Measurements from ENCODE around the gene SLC35B3. TPM values are rescaled to one million over a fixed set of nuclear protein-coding genes. Genes with fewer than 3 reads are reported as not detected.

Gene SLC35B3
- 10 to 100 TPM in 3 of 5 experiments, 1 to 10 TPM in 2; 5.5 to 18.5 (median 11.1) TPM for total RNA-seq
- 10 to 100 TPM; 11.7 to 12.4 TPM for polyA plus RNA-seq
- total RNA-seq, result 10.5 reads per million, percentile 37 among the genes with 10 or more reads in this experiment

GRCh38 chr6:8435093-8435844, at the start of gene SLC35B3:
Gene SLC35B3 (minus strand): TSS chr6:8435545.
- Mint-ChIP-seq H3K4me1 (peaks cover 17 to 57% (median 48%) of the 10 kb centered on the region in 7 donors), H3K36me3 (peaks cover 0 to 23% (median 6%) of the 10 kb centered on the region in 5 donors), H3K27me3 (peaks cover 0 to 3% (median 0%) of the 10 kb centered on the region in 5 donors), H3K27ac (peak within 1 kb of the TSS; percentile 93 to 99 (median 98)), H3K9me3 (peaks cover 0 to 5% (median 0%) of the 10 kb centered on the region in 11 donors), H3K4me3 (peak within 1 kb of the TSS; percentile 92 to 97 (median 96))
- CTCF ChIA-PET, result interaction anchor here (1.0 kb wide), 1 partner anchor 18 kb away, joined by 3 read pairs; no protein-coding TSS in a partner anchor
- Histone ChIP-seq H3K4me3 (ENCODE audit: low read length) (peak within 1 kb of the TSS; percentile 99), H3K4me1 (ENCODE audit: control insufficient read depth in 2 of 2, insufficient read depth in 2 of 2, low read length in 2 of 2) (peaks cover 13 to 24% of the 10 kb centered on the region in 2 donors), H3K27ac (ENCODE audit: low read depth, low read length) (peak within 1 kb of the TSS; percentile 96), H3K36me3 (ENCODE audit: control insufficient read depth in 2 of 3, insufficient read depth in 3 of 3, low read length in 3 of 3) (peaks cover 0 to 4% (median 0%) of the 10 kb centered on the region in 3 experiments), H3K9me3 (ENCODE audit: control insufficient read depth in 2 of 3, low read length in 3 of 3) (no peaks in the 10 kb centered on the region), H3K27me3 (ENCODE audit: control insufficient read depth in 2 of 2, insufficient read depth in 2 of 2, low read length in 2 of 2) (no peaks in the 10 kb centered on the region)
- POLR2A ChIA-PET, result interaction anchor here (0.6 to 1.1 kb wide), 2 partner anchors 15 to 16 kb away, joined by 3 to 4 read pairs; no protein-coding TSS in a partner anchor
- intact Hi-C loops (cut with micrococcal nuclease), result loop anchor here (1.0 to 10.0 kb wide), 12 partner anchors 42 to 1977 kb away; partner anchors contain the start of genes BLOC1S5 (in 2 of the 2), BMP6 (in 2 of the 2), CAGE1 (in 2 of the 2) and EEF1E1 (in 2 of the 2)
- peak; percentile 95 to 100 (median 98) for DNase-seq
- ATAC-seq, result peak; percentile 95

- no peak for ATAC-seq
- peaks cover 0 to 19% (median 3%) of the 10 kb centered on the region in 11 donors for H3K9me3 Mint-ChIP-seq
Observed at GRCh38 chr6:8483650-8484049, 48.3 kb upstream of the SLC35B3 start.

GRCh38 chr6:8481727-8482126, 46.4 kb upstream of the SLC35B3 start:
- CTCF ChIA-PET, result no interaction called here
- no peak for ATAC-seq

More at GRCh38 chr6:8483650-8484049, 48.3 kb upstream of the SLC35B3 start:
- H3K4me1 ChIP-seq (ENCODE audit: control insufficient read depth in 2 of 2, insufficient read depth in 2 of 2, low read length in 2 of 2), result no peaks in the 10 kb centered on the region
- no peaks in the 10 kb centered on the region for H3K27me3 ChIP-seq (ENCODE audit: control insufficient read depth in 2 of 2, insufficient read depth in 2 of 2, low read length in 2 of 2)
- no peaks in the 10 kb centered on the region for H3K9me3 ChIP-seq (ENCODE audit: control insufficient read depth in 2 of 3, low read length in 3 of 3)
- no peaks in the 10 kb centered on the region for H3K36me3 ChIP-seq (ENCODE audit: control insufficient read depth in 2 of 3, insufficient read depth in 3 of 3, low read length in 3 of 3)
- Mint-ChIP-seq H3K36me3 (peaks cover 0 to 13% (median 0%) of the 10 kb centered on the region in 5 donors), H3K4me1 (no peaks in the 10 kb centered on the region), H3K4me3 (no peak overlapping the region), H3K27me3 (peaks cover 0 to 15% (median 5%) of the 10 kb centered on the region in 5 donors), H3K27ac (no peak overlapping the region)
- ChIA-PET POLR2A (no interaction called here), CTCF (no interaction called here)
- intact Hi-C loops (cut with micrococcal nuclease), result no loop called here
- H3K27ac ChIP-seq (ENCODE audit: low read depth, low read length), result no peak overlapping the region
- no peak overlapping the region for H3K4me3 ChIP-seq (ENCODE audit: low read length)
- DNase-seq, result no peak

GRCh38 chr6:8478418-8478817, 43.1 kb upstream of the SLC35B3 start:
- Mint-ChIP-seq H3K36me3 (peaks cover 0 to 15% (median 0%) of the 10 kb centered on the region in 5 donors), H3K27me3 (peaks cover 0 to 8% (median 4%) of the 10 kb centered on the region in 5 donors), H3K4me3 (no peak overlapping the region), H3K4me1 (no peaks in the 10 kb centered on the region), H3K9me3 (peaks cover 0 to 29% (median 8%) of the 10 kb centered on the region in 11 donors), H3K27ac (no peak overlapping the region)
- Histone ChIP-seq H3K9me3 (ENCODE audit: control insufficient read depth in 2 of 3, low read length in 3 of 3) (no peaks in the 10 kb centered on the region), H3K4me1 (ENCODE audit: control insufficient read depth in 2 of 2, insufficient read depth in 2 of 2, low read length in 2 of 2) (no peaks in the 10 kb centered on the region), H3K4me3 (ENCODE audit: low read length) (no peak overlapping the region), H3K27ac (ENCODE audit: low read depth, low read length) (no peak overlapping the region), H3K27me3 (ENCODE audit: control insufficient read depth in 2 of 2, insufficient read depth in 2 of 2, low read length in 2 of 2) (no peaks in the 10 kb centered on the region), H3K36me3 (ENCODE audit: control insufficient read depth in 2 of 3, insufficient read depth in 3 of 3, low read length in 3 of 3) (no peaks in the 10 kb centered on the region)
- POLR2A ChIA-PET, result no interaction called here
- no peak for ATAC-seq
- intact Hi-C loops (cut with micrococcal nuclease), result no loop called here
- CTCF ChIA-PET, result no interaction called here
- DNase-seq, result no peak

More at GRCh38 chr6:8481727-8482126, 46.4 kb upstream of the SLC35B3 start:
- Mint-ChIP-seq H3K36me3 (peaks cover 0 to 13% (median 0%) of the 10 kb centered on the region in 5 donors), H3K4me3 (no peak overlapping the region), H3K27ac (no peak overlapping the region), H3K4me1 (no peaks in the 10 kb centered on the region), H3K27me3 (peaks cover 0 to 15% (median 5%) of the 10 kb centered on the region in 5 donors), H3K9me3 (peaks cover 0 to 28% (median 6%) of the 10 kb centered on the region in 11 donors)
- Histone ChIP-seq H3K27ac (ENCODE audit: low read depth, low read length) (no peak overlapping the region), H3K36me3 (ENCODE audit: control insufficient read depth in 2 of 3, insufficient read depth in 3 of 3, low read length in 3 of 3) (no peaks in the 10 kb centered on the region), H3K27me3 (ENCODE audit: control insufficient read depth in 2 of 2, insufficient read depth in 2 of 2, low read length in 2 of 2) (no peaks in the 10 kb centered on the region), H3K9me3 (ENCODE audit: control insufficient read depth in 2 of 3, low read length in 3 of 3) (no peaks in the 10 kb centered on the region), H3K4me1 (ENCODE audit: control insufficient read depth in 2 of 2, insufficient read depth in 2 of 2, low read length in 2 of 2) (no peaks in the 10 kb centered on the region), H3K4me3 (ENCODE audit: low read length) (no peak overlapping the region)
- DNase-seq, result no peak
- intact Hi-C loops (cut with micrococcal nuclease), result no loop called here
- POLR2A ChIA-PET, result no interaction called here

- H3K27ac ChIP-seq (ENCODE audit: low read depth, low read length), result no peak overlapping the region
- no peaks in the 10 kb centered on the region for H3K36me3 ChIP-seq (ENCODE audit: control insufficient read depth in 2 of 3, insufficient read depth in 3 of 3, low read length in 3 of 3)
- intact Hi-C loops (cut with micrococcal nuclease), result no loop called here
- Mint-ChIP-seq H3K27me3 (peaks cover 0 to 8% (median 0%) of the 10 kb centered on the region in 5 donors), H3K4me3 (no peak overlapping the region), H3K9me3 (peaks cover 0 to 28% (median 8%) of the 10 kb centered on the region in 11 donors), H3K27ac (no peak overlapping the region), H3K36me3 (peaks cover 0 to 16% (median 0%) of the 10 kb centered on the region in 5 donors), H3K4me1 (no peaks in the 10 kb centered on the region)
- H3K4me3 ChIP-seq (ENCODE audit: low read length), result no peak overlapping the region
- ATAC-seq, result no peak
- ChIA-PET CTCF (no interaction called here), POLR2A (no interaction called here)
- H3K9me3 ChIP-seq (ENCODE audit: control insufficient read depth in 2 of 3, low read length in 3 of 3), result no peaks in the 10 kb centered on the region
- H3K27me3 ChIP-seq (ENCODE audit: control insufficient read depth in 2 of 2, insufficient read depth in 2 of 2, low read length in 2 of 2), result no peaks in the 10 kb centered on the region
- no peak for DNase-seq
- no peaks in the 10 kb centered on the region for H3K4me1 ChIP-seq (ENCODE audit: control insufficient read depth in 2 of 2, insufficient read depth in 2 of 2, low read length in 2 of 2)
Observed at GRCh38 chr6:8476656-8477055, 41.3 kb upstream of the SLC35B3 start.

- CTCF ChIA-PET, result no interaction called here
- no peak overlapping the region for H3K4me3 Mint-ChIP-seq
- peaks cover 0 to 12% (median 0%) of the 10 kb centered on the region in 5 donors for H3K27me3 Mint-ChIP-seq
- Histone ChIP-seq H3K36me3 (ENCODE audit: control insufficient read depth in 2 of 3, insufficient read depth in 3 of 3, low read length in 3 of 3) (no peaks in the 10 kb centered on the region), H3K27ac (ENCODE audit: low read depth, low read length) (no peak overlapping the region), H3K9me3 (ENCODE audit: control insufficient read depth in 2 of 3, low read length in 3 of 3) (no peaks in the 10 kb centered on the region), H3K4me1 (ENCODE audit: control insufficient read depth in 2 of 2, insufficient read depth in 2 of 2, low read length in 2 of 2) (no peaks in the 10 kb centered on the region), H3K4me3 (ENCODE audit: low read length) (no peak overlapping the region), H3K27me3 (ENCODE audit: control insufficient read depth in 2 of 2, insufficient read depth in 2 of 2, low read length in 2 of 2) (no peaks in the 10 kb centered on the region)
- no peaks in the 10 kb centered on the region for H3K4me1 Mint-ChIP-seq
- POLR2A ChIA-PET, result no interaction called here
- peaks cover 0 to 16% (median 0%) of the 10 kb centered on the region in 5 donors for H3K36me3 Mint-ChIP-seq
- H3K27ac Mint-ChIP-seq, result no peak overlapping the region
- no peak for ATAC-seq
- intact Hi-C loops (cut with micrococcal nuclease), result no loop called here
- no peak for DNase-seq
- H3K9me3 Mint-ChIP-seq, result peaks cover 0 to 9% (median 2%) of the 10 kb centered on the region in 11 donors
Observed at GRCh38 chr6:8468552-8469356, 33.4 kb upstream of the SLC35B3 start.

All from naive thymus-derived CD4-positive, alpha-beta T cell (primary cell).